HG03139 (cell line): Measurements from ENCODE around the gene KRT27.
"Not testable (repeated sequence)": the region's sequence is repeated elsewhere in the genome, so short reads cannot be mapped to it uniquely, and the experiment has no call there.

ENCODE experiments used
- ATAC-seq: cut with Tn5 transposase; IDR thresholded peaks from one replicate; pipeline ENCODE4 v1.9.1; 2021; ENCODE audit not compliant: unreplicated experiment

KRT27 gene

DNA sequence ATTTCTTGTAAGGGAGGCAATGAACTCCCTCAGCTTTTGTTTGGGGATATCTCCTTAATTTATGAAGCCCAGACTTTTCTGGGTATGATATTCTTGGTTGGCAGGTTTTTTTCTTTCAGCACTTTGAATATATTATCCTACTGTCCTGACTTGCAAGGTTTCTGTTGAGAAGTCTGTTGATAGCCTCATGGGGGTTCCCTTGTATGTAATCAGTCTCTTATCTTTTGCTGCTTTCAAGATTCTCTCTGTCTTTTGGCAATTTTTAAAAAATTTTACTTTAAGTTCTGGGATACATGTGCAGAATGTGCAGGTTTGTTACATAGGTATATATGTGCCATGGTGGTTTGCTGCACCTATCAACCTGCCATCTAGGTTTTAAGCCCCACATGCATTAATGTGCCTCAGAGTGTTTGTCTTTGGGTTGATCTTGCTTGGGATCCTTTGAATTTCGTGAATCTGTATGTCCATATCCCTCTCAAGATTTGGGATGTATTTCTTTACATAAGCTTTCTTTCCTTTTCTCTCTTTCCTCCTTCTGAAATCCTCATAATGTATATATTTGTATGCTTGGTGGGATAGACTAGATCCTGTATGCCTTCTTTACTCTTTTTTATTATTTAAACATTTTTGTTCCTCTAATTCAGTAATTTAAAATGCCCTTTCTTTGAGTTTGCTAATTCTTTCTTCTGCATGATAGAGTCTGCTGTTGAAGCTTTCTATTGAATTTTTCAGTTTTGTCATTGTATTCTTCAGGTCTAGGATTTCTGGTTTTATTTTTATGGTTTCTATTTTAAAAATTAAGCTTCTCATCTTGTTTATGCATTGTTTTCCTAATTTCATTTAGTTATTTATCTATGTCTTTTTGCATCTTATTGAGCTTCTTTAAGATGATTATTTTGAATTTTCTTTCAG lies 22.0 kb downstream of the KRT27 start:
- ATAC-seq = no peak

DNA sequence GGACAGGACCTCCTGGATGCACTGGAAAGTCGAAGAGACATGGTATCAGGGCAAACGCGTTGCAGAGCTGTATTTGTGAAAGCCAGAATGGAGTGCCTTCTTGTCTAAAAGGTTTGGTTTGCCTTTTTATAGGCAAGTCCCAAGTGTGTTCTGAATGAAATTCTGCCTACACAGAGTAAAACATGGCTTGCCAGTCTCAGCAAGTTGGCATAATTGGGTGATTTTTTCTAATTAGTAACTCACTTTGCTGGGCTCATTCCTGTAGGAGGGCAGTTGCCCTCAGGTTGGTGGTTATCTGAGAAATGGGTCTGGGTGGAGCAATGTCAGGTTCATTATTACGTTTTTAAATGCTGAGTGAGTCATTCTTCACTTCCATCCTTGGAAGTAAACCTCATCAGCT lies 27.1 kb downstream of the KRT27 start, which contains the start of gene KRT25:
KRT25 (minus strand) TSS at position 101 of the 400 bp plus-strand sequence; CDS start at position 41, 60 bp downstream.
- ATAC-seq = no peak

DNA sequence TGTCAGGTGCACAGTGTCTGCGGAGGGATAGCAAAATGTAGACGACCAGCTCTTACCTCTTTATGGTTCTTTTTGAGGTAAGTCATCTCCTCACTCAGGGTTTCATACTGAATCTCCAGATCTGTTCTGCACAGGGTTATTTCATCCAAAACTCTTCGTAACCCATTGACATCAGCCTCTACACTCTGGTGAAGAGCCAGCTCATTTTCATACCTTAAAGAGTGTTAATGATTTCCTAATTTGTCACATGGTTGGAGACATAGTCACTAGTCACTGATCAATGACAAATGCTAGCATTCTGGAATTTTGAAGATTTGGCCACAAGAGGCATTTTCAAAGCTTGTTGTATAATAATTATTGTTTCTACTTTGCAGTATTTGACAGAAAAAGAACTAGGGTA lies 28.5 kb downstream of the KRT27 start:
- no peak for ATAC-seq

DNA sequence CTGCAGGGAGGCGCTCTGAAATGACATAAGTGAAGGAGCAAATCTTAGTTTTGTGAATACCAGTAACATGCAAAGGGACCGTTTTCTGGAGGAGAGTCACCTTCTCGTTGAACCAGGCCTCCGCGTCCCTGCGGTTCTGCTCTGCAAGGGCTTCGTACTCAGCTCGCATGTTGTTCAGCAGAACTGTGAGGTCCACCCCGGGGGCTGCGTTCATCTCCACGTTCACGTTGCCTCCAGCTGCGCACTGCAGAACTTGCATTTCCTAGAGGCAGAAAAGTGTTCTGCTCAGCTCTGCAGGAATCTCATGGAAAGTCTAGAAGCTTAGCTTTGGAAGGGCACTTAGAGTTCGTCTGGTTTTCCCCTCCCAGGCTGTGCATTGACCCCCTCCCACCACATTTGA lies 31.3 kb downstream of the KRT27 start:
- ATAC-seq = no peak

DNA sequence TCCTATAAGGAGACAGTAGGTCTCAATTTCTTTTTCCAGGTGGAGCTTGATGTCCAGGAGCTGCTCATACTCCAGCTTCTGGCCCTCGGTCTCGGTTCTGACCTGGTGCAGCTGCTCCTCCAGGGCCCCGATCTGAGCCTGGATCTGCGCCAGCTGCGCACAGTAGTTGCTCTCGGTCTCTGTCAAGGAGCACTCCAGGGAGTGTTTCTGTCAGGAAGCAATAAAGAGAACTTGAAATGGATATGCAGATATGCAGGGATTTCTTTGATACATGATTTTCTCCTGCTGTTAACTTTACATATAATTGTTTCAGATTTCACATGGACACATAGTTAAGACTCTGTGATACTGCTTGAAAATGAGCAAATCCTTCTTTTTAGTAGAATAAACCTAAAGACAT lies 32.0 kb downstream of the KRT27 start:
- no peak for ATAC-seq

DNA sequence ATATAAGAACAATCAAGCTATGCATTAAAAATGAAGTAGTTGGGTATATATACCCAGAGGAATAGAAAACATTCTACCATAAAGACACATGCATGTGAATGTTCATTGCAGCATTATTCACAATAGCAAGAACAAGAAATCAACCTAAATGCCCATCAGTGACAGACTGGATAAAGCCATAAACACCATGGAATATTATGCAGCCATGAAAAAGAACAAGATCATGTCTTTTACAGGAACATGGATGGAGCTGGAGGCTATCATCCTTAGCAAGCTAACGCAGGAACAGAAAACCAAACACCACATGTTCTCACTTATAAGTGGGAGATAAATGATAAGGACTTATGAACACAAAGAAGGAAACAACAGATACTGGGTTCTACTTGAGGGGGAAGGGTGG lies 33.7 kb downstream of the KRT27 start:
- ATAC-seq = not testable (repeated sequence)

DNA sequence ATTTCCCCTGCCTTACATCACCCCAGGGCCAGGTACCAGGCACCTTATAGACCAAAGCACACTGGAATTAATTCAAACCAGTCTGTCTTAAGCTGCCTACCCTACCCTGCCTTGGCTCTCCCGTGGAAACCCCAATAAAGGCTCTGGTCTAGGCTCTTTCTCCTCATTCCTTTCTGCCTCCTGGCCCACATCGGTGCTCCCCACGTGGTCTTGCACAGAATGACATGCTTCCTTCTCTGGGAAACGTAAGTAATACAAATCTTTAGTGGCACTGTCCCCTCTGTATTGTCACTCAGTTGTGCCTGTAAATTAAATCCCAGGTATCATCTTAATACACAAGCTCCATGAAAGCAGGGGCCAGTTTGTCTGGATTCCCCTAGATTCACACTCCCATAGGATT lies 43.8 kb downstream of the KRT27 start:
- ATAC-seq = no peak

DNA sequence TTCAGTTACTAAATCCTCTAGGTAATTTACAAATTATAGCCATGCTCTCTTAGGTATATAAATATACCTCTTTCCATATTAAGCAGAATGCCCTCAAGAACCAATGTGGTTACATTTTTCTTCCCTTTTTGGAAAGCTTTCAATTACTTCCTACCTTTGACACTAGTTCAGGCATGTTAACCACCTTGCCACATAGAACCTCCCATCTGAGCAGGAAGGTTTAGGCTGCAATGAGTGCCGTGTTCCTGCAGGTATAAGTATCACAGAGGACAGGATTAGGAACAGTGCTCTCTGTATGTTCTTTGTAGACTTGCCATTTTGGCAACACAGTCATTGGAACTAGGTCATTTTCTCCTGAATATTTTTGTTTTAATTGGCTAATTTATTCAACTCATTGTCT lies 47.3 kb downstream of the KRT27 start:
- ATAC-seq = no peak

DNA sequence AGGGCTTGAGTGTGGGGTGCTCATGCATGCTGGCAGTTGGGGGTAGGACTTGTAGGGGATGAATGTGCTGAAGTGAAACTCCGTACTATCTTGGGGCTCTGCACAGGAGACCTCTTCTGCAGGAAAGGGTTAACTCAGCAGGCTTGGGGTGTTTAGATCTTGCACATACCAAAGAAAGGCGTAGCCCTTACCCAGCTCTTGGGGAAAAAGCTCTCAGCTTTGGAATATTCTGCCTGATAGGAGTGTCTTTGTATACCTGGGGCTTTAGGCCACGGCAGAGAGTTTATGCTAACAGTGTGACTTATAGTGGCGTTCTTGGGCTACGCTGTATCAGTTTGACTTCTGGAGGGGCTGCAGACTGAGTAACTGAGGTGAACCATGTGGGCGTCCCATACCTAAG lies 48.3 kb downstream of the KRT27 start:
- no peak for ATAC-seq

DNA sequence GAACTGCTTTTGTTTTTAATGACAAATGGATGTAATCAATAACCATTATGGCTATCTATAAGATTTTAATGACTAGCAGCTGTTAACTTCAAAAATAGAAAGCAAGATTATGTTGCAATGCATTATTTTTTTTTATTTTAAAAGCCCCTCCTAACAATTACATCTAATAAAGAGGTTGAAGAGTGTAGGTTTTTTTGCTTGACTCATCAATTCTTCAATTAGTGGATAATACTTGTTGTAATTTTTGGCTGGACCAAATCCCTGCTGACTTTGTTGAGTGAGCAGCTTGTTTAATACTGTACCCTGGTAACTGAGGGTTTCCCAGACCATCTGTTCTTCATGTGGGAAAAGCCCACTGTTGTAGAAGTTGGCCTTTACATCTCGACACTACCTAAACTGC lies 51.4 kb downstream of the KRT27 start:
- no peak for ATAC-seq

DNA sequence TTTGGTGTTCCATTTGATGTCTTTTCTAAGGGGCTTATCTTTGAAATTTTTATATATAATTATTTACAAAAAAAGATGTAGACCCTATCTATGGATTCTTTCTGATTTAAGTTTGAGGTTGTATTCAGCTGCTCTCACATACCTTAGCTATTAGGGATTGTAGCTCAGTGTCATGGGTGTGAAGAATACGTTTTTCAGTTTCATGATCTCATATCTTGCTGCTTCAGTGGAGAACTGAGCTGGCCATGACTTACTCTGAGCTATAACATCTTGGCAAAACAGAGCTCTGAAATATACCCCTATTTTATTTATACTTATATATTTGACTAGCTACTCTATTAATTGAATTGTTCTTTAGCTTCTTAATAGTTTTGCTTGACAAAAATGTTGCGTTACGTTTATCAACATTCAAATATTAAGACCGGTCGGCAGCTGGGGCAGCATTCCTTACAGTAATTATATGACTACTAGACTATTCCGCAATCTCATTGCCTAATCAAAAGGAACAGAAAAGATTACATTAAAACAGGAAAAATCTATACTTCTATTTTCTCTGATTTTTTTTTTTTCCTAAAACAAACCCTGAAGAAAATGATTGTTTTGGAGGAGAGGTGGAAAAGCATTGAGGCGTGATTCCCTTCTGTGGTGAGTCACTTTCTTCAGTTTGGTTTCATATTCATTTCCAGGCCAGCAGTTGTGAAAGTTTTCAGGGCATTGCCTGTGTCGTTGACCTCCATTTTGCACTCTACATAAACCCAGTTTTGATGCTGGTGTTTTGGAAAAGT lies 54.7 kb downstream of the KRT27 start:
- no peak for ATAC-seq

DNA sequence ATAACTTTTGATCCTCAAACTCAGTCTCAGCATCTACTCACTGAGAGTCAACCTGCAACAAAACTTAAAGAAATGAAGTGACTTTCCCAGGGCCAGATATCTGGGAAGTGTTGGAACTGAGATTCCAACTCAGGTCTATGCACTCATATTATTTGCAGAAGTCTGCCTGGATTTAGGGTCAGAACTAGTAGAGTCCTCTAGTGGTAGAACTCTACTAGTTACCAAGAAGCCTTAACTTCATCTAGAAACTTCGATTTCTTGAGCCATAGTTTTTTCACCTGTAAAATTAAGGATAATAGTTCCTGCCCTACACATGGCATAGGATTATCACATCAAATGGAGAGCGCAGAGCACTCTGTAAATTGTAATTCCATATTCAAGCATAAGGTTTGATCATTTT lies 55.4 kb downstream of the KRT27 start:
- no peak for ATAC-seq
